ENCODE results near the gene GALNT8. TPM values are rescaled to one million over a fixed set of nuclear protein-coding genes. Genes with fewer than 3 reads are reported as not detected.

The GALNT8 gene, protein sequence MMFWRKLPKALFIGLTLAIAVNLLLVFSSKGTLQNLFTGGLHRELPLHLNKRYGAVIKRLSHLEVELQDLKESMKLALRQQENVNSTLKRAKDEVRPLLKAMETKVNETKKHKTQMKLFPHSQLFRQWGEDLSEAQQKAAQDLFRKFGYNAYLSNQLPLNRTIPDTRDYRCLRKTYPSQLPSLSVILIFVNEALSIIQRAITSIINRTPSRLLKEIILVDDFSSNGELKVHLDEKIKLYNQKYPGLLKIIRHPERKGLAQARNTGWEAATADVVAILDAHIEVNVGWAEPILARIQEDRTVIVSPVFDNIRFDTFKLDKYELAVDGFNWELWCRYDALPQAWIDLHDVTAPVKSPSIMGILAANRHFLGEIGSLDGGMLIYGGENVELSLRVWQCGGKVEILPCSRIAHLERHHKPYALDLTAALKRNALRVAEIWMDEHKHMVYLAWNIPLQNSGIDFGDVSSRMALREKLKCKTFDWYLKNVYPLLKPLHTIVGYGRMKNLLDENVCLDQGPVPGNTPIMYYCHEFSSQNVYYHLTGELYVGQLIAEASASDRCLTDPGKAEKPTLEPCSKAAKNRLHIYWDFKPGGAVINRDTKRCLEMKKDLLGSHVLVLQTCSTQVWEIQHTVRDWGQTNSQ
- total RNA-seq: under 1 TPM in 1 of 2 experiments, not detected in 1; 0.14 TPM

DNA sequence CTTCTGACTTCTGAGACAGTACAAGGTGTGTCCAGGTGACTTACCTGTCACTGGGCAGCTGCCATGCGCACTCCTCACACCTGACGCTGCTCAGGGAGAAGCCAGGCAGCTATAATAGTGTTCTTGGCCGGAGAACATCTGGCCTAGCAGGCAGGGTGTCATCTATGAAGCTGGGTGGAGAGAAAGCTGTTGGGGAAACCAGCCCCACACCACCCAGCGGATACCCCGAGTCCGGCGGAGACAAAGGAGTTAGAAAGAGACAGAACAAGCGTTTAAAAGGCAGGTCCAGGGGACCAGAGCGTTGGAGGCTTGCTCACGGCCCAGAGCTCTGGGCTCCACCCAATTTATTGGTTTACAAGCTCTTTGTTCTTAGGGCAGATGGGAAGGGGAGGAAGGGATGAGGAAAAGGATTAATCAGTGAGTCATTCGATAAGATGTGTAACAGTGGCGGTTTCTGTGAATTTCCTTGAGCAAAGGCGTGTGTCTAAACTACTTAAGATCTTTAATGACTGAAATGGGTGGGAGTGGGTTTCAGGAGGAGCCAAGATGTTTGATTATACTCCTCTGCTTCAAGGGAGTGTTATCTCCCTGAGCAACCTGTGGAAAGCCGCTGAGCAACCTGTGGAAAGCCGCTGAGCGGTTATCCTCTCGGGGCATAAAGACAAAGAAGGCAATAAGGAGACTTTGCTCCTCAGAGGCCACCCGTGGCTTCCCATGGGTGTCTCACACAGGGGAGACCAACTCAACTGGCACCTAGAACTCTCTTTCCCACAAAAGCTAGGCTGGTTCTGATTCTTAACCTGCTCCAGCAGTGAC, at the start of gene GALNT8:
TSS of gene GALNT8 (plus strand) at position 580 of the 816 bp plus-strand sequence. CDS start 278 bp downstream, outside the sequence.

Other genes with a start within 250 kb of the GALNT8 start
- 10 to 100 TPM; 30.3 to 35.5 TPM for gene RAD51AP1, start 181.5 kb upstream of the GALNT8 start, total RNA-seq
- 10 to 100 TPM; 28.0 to 30.1 TPM for gene DYRK4, start 158.2 kb upstream of the GALNT8 start, total RNA-seq
- gene AKAP3, start 71.3 kb upstream of the GALNT8 start, total RNA-seq: 1 to 10 TPM; 1.8 to 2.3 TPM
- 10 to 100 TPM; 82.3 to 82.6 TPM for gene NDUFA9, start 71.3 kb upstream of the GALNT8 start, total RNA-seq
- not detected for gene KCNA1, start 189.5 kb downstream of the GALNT8 start, total RNA-seq